ENCODE measurements around the gene ADD1.

The ADD1 gene

DNA sequence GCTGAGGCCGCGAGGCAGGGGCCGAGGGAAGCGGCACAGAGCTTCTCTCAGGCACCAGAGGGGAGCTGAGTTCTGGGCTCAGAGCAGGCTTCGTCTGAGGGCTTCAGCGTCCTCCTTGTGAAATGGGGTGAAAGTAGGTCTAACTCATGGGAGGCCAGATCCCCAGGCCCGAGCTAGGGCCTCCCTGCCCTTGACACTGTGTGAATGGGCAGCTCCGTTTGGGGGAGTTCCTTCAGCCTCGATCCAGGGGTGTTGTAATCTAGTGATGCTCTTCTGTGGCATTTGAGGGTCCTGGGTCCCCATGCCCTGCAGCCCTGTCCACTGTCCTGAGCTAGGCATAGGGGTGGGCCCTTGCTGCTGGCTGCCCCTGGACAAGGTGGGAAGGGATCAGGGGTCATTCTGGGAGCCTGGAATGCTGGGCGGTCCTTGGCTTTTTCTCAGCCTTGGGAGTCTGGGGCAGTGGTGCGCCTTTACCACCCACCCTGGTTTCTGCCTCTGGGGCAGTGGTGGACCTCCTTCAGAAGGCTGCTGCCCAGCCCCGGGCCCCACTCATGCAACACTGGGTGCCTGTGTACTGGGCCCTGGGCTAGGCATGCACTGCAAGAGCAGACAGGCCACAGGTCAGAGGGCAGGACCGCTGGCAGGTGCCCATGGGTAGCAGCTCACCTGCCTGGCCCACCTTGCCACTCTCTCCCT lies 46.6 kb upstream of the ADD1 start:
- Histone ChIP-seq H3K4me1 (peaks cover 60% of the 10 kb centered on the region), H3K36me3 (no peaks in the 10 kb centered on the region), H3K9me3 (no peaks in the 10 kb centered on the region), H3K4me3 (ENCODE audit: low read depth, low read length) (no peak overlapping the region), H3K27me3 (no peaks in the 10 kb centered on the region)
- DNase-seq = peak; percentile 8
- TF ChIP-seq, protein P1, sequence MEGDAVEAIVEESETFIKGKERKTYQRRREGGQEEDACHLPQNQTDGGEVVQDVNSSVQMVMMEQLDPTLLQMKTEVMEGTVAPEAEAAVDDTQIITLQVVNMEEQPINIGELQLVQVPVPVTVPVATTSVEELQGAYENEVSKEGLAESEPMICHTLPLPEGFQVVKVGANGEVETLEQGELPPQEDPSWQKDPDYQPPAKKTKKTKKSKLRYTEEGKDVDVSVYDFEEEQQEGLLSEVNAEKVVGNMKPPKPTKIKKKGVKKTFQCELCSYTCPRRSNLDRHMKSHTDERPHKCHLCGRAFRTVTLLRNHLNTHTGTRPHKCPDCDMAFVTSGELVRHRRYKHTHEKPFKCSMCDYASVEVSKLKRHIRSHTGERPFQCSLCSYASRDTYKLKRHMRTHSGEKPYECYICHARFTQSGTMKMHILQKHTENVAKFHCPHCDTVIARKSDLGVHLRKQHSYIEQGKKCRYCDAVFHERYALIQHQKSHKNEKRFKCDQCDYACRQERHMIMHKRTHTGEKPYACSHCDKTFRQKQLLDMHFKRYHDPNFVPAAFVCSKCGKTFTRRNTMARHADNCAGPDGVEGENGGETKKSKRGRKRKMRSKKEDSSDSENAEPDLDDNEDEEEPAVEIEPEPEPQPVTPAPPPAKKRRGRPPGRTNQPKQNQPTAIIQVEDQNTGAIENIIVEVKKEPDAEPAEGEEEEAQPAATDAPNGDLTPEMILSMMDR (IDR thresholded peaks at IDR 0.05; ENCODE audit: low read depth, low read length) = no peak

DNA sequence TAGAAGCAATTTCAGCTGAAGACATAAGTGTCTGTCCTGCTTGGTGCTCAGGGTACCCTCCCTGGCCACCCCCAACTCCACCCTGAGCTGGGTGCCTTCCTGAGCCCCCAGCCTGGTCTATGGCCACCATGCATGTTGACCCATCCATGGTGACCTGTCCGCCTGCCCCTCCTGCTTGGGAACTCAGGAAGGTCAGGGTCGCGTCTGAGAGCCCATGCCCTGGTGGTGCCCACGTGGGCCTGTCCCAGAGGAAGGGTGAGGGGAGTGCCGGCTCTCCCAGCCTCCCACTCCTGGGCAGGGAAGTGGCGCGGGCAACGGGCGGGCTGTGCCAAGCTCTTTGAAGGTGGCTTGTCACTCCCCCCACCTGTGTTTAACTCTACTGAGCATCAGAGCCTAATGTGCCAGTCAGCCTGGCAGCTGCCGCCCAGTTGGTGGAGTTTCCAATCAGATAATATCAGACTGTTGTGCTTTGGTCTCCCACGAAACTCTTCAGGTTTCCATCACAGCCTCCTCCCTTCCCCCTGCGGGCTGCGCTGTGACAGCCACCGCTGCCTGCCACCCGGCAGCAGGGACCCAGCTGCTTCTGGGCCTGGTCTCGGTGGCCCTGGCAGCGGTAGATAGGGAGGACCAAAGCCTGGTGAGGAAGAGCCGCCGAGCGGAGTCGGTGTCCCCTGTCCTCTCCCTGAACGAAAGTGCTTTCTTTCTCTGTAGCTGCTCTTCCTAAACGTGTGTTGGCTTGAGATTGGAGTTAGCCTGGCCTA lies 45.9 kb upstream of the ADD1 start:
- TF ChIP-seq, protein P1 (IDR thresholded peaks at IDR 0.05; ENCODE audit: low read depth, low read length) = 0 out of 2 replicates have a peak, but pooled peaks have one; percentile 5
- DNase-seq = peak; percentile 61
- Histone ChIP-seq H3K27me3 (no peaks in the 10 kb centered on the region), H3K9me3 (no peaks in the 10 kb centered on the region), H3K4me3 (ENCODE audit: low read depth, low read length) (no peak overlapping the region), H3K4me1 (peaks cover 60% of the 10 kb centered on the region), H3K36me3 (no peaks in the 10 kb centered on the region)

DNA sequence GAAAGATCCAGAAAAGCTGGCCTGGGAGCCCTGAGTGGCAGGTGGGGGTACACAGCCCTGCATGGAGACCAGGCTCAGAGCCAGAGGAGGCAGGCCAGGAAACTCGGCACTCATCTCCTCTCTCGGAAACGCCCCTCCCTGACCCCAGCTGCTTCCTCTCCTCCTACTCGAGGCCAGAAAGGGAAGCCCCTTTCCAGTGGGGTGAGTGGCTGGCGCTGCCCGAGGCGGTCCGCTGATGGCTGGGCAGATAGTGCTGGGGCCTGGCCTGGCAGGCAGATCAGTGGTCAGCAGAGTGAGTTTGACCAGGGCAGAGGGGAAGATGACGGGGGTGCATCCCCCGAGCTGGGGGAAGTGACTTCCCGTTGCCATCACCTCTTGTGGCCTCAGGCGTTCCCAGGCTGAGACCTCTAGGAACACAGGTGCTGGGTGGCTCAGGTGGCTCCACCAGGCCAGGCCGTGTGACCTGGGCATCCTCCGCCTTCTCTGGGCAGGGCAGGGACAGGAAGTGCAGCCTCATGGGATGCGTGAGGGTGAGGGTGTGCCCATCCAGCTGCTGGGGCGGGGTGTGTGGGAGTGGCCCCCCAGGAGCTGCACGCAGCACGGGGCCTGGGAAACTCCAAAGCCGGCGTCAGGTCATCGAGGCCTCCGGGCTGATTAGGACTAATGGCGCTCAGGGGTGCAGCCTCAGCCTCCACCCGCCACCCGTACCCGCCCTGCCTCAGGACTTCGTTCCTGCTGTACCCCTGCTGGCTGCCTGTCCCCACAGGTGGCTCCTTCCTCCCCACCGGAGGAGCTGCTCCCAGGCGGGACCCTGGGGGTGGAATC lies 45.0 kb upstream of the ADD1 start:
- H3K36me3 ChIP-seq = no peaks in the 10 kb centered on the region
- H3K4me3 ChIP-seq (ENCODE audit: low read depth, low read length) = no peak overlapping the region
- TF ChIP-seq, protein P1 (IDR thresholded peaks at IDR 0.05; ENCODE audit: low read depth, low read length) = no peak
- H3K27me3 ChIP-seq = no peaks in the 10 kb centered on the region
- no peaks in the 10 kb centered on the region for H3K9me3 ChIP-seq
- DNase-seq = peak; percentile 54
- H3K4me1 ChIP-seq = peaks cover 59% of the 10 kb centered on the region

DNA sequence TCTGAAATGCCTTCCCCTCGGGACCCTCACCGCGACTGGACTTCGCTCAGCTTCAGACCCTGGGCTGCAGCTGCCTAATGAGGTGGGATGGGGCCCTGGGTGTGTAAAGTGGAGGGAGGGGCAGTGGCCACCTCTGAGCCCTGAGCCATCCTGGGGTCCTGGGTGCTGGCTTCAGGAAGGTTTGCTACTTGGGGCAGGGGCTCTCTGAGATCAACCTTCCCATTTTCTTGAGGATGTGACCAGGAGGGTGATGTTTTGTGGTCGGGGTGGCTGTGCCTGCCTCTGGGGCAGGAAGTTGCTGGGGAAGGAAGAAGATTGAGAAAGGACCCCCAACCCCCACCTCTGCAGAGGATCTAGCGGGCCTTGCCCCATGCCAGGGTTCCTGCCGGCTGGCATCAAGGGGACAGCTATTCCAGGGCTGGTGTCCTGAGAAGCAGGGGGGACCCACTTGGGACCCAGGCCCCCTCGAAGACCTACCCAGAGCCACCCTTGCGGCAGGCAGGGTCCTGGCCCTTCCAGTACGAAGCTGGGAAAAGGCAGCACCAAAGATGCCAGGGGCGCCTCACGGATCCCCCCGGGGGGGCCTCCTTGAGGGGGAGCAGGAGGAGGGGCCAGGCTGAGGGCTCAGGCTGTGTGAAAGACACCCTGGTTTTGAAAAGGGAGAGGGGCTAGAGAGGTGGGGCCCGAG lies 44.3 kb upstream of the ADD1 start:
- Histone ChIP-seq H3K9me3 (no peaks in the 10 kb centered on the region), H3K4me3 (ENCODE audit: low read depth, low read length) (no peak overlapping the region), H3K4me1 (peaks cover 54% of the 10 kb centered on the region), H3K27me3 (no peaks in the 10 kb centered on the region), H3K36me3 (no peaks in the 10 kb centered on the region)
- DNase-seq = peak; percentile 3
- TF ChIP-seq, protein P1 (IDR thresholded peaks at IDR 0.05; ENCODE audit: low read depth, low read length) = no peak

DNA sequence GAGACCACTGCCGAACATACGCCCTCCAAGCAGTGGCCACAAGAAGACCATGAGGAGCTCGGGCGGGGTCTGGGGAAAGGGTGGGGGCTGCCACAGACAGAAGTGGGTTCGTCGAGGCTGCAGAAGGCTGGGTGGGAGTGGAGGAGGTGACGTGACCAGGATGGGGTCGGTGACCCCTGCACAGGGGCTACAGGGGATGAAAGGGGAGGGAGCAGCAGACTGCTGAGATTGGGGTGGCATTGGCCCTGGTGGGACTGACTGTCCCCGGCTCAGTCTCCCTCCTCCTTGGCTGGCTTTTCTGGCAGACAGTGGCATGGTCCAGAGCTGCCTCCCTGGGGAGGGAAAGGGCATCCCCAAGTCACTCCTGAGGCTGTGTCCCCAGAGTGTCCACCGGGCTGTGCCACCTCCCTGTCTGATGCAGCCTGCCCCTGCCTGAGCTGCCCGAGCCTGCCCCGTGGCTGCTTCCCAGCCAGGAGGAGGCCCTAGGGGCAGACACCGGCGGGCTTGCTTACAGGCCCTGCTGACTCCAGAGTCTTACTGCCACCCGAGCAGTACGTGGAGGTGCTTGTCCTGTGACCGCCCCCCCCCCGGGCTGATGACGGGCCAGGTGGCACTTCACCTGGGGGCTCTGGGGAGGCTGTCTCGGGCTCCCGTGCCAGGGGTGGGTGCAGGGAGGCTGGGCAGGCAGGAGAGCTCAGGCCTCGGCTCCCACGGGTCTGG lies 43.5 kb upstream of the ADD1 start:
- no peaks in the 10 kb centered on the region for H3K9me3 ChIP-seq
- H3K36me3 ChIP-seq = no peaks in the 10 kb centered on the region
- DNase-seq = peak; percentile 39
- H3K4me1 ChIP-seq = peaks cover 46% of the 10 kb centered on the region
- H3K4me3 ChIP-seq (ENCODE audit: low read depth, low read length) = no peak overlapping the region
- no peaks in the 10 kb centered on the region for H3K27me3 ChIP-seq
- TF ChIP-seq, protein P1 (IDR thresholded peaks at IDR 0.05; ENCODE audit: low read depth, low read length) = no peak
